ENCODE data around the gene TGFB2.

DNA sequence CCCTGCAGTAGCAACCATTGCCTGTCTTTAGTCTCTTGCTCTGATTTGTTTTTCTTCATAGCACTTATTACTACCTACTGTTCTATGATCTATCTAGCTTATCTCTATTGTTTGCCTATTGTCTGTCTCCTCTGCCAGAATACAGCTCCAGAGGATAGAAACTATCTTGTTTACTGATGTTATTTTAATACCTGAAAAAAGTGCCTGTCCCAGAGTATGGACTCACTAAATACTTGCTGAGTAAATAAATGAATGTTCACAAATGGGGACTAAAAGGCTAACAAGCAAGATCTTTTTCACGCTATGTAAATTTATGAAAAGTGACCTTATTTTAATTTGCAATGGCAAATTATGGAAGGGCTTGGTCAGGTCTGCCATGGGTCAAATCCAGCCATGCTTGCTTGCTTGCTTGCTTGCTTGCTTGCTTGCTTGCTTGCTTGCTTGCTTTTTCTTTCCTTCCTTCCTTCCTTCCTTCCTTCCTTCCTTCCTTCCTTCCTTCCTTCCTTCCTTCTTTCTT is 145.3 kb downstream of the TGFB2 start:
- no peak for TF ChIP-seq CTCF (IDR thresholded peaks at IDR 0.05; ENCODE audit: low read depth, low read length)
- no peak for TF ChIP-seq EZH2phosphoT487 (IDR thresholded peaks at IDR 0.05; ENCODE audit: low read depth)
